Progenitor cell of endocrine pancreas (in vitro differentiated cells): ENCODE measurements around the gene TEX13D. TPM values are rescaled to one million over a fixed set of nuclear protein-coding genes. Genes with fewer than 3 reads are reported as not detected.
"Not testable (repeated sequence)": the region's sequence is repeated elsewhere in the genome, so short reads cannot be mapped to it uniquely, and the experiment has no call there.

ENCODE experiments used
- DNase-seq: peaks from one replicate; pipeline ENCODE4 v3.0.0; 2021; ENCODE audit warnings: low spot score; ENCODE audit not compliant: unreplicated experiment
- H3K27ac Mint-ChIP-seq: 2 replicates; pipeline ENCODE4 v1.8.0; 2021; ENCODE audit warnings: mild to moderate bottlenecking, moderate library complexity, mixed read lengths
- H3K27me3 Mint-ChIP-seq: 2 replicates; pipeline ENCODE4 v1.8.0; 2021; ENCODE audit warnings: mixed read lengths
- H3K36me3 Mint-ChIP-seq: 2 replicates; pipeline ENCODE4 v1.8.0; 2022; ENCODE audit warnings: mixed read lengths; ENCODE audit not compliant: insufficient read depth
- H3K4me1 Mint-ChIP-seq: 2 replicates; pipeline ENCODE4 v1.8.0; 2021; ENCODE audit warnings: low read depth, mixed read lengths
- H3K4me3 Mint-ChIP-seq: 2 replicates; pipeline ENCODE4 v1.8.0; 2021; ENCODE audit warnings: low read depth, mild to moderate bottlenecking, moderate library complexity, mixed read lengths
- H3K9me3 Mint-ChIP-seq: 2 replicates; pipeline ENCODE4 v1.8.0; 2021; ENCODE audit warnings: low read depth, mixed read lengths
- long read RNA-seq: library from polyadenylated mRNA; unstranded; transcript quantifications from one replicate; pipeline ENCODE4 v2.0.0, GENCODE V29; 2020
- total RNA-seq: library from RNA; stranded (reverse); gene quantifications from 2 replicates; pipeline ENCODE4 v1.2.1, GENCODE V29; 2021
- TF ChIP-seq, protein P1 (sequence below): fragments of 200-600 bp; sonication (generic); IDR thresholded peaks from one replicate; pipeline ENCODE4 v1.5.0; 2021; ENCODE audit warnings: antibody characterized with exemption, mild to moderate bottlenecking; ENCODE audit not compliant: unreplicated experiment

The TEX13D gene
- not detected in 2 replicates for total RNA-seq
- long read RNA-seq: 0 reads

DNA sequence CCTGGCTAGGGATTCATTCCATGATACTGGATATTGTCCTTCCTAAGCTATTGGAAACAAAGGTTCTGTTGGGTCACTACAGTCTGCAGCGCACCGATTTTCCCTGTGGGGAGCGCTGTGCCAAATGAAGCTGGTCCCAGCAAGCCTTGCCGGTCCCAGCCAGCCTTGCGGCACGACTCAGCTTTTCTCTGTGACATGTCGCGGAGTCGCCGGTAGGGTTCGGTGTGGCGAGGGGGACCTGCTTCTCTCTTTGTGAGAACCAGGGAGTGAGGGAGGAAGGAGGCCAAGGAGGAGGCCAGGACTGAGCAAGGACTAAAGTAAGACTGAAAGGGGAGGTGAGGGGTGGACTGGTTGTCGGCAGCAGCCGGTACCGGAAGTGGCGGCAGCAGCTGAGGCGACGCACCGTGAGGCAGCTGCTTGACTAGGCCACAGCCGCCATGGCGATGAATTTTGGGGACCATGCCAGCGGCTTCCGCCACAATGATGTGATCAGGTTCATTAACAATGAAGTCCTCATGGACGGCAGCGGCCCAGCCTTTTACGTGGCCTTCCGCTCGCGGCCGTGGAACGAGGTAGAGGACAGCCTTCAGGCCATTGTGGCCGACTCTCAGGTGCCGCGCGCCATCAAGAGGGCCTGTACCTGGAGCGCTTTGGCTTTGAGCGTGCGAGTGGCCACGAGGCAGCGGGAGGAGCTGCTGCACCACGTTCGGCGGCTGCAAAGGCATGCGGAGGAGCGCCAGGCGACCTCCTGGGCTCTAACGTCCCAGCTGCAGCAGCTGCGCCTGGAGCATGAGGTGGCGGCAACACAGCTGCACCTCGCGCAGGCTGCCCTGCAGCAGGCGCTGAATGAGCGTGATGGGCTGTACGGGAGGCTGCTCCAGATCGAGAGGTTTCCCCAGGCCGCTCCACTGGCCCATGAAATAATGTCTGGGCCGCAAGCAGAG, at the start of gene TEX13D:
TEX13D (plus strand) TSS at position 180 of the 944 bp plus-strand sequence; CDS start at position 438, 258 bp downstream.
- Mint-ChIP-seq H3K27ac (no peak within 1 kb of the TSS), H3K4me1 (peaks cover 5% of the 10 kb centered on the region), H3K4me3 (no peak within 1 kb of the TSS), H3K27me3 (peaks cover 17% of the 10 kb centered on the region), H3K36me3 (no peaks in the 10 kb centered on the region), H3K9me3 (peaks cover 2% of the 10 kb centered on the region)
- TF ChIP-seq, protein P1, sequence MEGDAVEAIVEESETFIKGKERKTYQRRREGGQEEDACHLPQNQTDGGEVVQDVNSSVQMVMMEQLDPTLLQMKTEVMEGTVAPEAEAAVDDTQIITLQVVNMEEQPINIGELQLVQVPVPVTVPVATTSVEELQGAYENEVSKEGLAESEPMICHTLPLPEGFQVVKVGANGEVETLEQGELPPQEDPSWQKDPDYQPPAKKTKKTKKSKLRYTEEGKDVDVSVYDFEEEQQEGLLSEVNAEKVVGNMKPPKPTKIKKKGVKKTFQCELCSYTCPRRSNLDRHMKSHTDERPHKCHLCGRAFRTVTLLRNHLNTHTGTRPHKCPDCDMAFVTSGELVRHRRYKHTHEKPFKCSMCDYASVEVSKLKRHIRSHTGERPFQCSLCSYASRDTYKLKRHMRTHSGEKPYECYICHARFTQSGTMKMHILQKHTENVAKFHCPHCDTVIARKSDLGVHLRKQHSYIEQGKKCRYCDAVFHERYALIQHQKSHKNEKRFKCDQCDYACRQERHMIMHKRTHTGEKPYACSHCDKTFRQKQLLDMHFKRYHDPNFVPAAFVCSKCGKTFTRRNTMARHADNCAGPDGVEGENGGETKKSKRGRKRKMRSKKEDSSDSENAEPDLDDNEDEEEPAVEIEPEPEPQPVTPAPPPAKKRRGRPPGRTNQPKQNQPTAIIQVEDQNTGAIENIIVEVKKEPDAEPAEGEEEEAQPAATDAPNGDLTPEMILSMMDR: no peak
- DNase-seq: no peak

GRCh38 chrX:124289443-124289842, 43.0 kb upstream of the TEX13D start:
- Mint-ChIP-seq H3K27ac (peak overlapping the region; percentile 21), H3K27me3 (no peaks in the 10 kb centered on the region), H3K4me3 (no peak overlapping the region), H3K4me1 (peaks cover 6% of the 10 kb centered on the region), H3K9me3 (no peaks in the 10 kb centered on the region), H3K36me3 (no peaks in the 10 kb centered on the region)
- TF ChIP-seq, protein P1: no peak
- no peak for DNase-seq

DNA sequence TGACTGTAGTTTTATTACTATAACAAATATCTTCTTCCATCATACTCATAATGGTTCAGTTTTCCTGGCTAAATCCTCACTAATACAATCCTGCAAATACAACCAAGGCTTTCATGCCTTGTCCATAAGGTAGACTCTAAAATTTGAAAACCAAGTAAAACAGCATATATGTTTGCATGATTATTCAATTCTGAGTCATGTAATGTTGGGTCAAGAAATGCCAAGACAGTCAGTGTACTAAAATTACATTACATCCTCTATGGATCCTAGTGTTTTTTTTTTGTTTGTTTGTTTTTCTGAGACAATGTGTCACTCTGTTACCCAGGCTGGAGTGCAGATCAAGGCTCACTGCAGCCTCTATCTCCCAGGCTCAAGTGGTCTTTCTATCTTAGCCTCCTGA, 38.6 kb upstream of the TEX13D start:
- no peak for DNase-seq
- Mint-ChIP-seq H3K4me1 (peaks cover 6% of the 10 kb centered on the region), H3K36me3 (no peaks in the 10 kb centered on the region), H3K4me3 (no peak overlapping the region), H3K9me3 (no peaks in the 10 kb centered on the region), H3K27ac (no peak overlapping the region), H3K27me3 (no peaks in the 10 kb centered on the region)
- TF ChIP-seq, protein P1: no peak

DNA sequence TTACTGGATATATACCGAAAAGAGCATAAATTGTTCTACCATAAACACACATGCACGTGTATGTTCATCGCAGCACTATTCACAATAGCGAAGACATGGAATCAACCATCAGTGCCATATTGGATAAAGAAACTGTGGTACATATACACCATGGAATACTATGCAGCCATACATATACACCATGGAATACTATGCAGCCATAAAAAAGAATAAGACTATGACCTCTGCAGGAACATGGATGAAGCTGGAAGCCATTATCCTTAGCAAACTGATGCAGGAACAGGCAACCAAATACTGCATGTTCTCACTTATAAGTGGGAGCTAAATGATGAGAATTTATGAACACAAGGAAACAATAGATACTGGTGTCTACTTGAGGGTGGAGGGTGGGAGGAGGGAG, 33.1 kb upstream of the TEX13D start:
- not testable (repeated sequence) for H3K36me3 Mint-ChIP-seq, H3K27me3 Mint-ChIP-seq, H3K27ac Mint-ChIP-seq, H3K4me1 Mint-ChIP-seq, H3K9me3 Mint-ChIP-seq, DNase-seq, H3K4me3 Mint-ChIP-seq

- Mint-ChIP-seq H3K9me3 (peaks cover 6% of the 10 kb centered on the region), H3K4me1 (no peaks in the 10 kb centered on the region), H3K36me3 (no peaks in the 10 kb centered on the region), H3K4me3 (no peak overlapping the region), H3K27me3 (no peaks in the 10 kb centered on the region), H3K27ac (no peak overlapping the region)
- TF ChIP-seq, protein P1: no peak
- DNase-seq: no peak
Observed at GRCh38 chrX:124300405-124300804, 32.1 kb upstream of the TEX13D start.
